GM10847 (cell line): ENCODE results near the gene CAB39L.

Experiments
- POLR2A ChIP-seq: IDR thresholded peaks from 2 replicates; pipeline ENCODE4 v1.6.1; 2011; ENCODE audit not compliant: insufficient read length; ENCODE audit errors: extremely low read depth

CAB39L gene

GRCh38 chr13:49259586-49259985 is 184.3 kb downstream of the CAB39L start:
- no peak for TF ChIP-seq POLR2A
